Esophagus squamous epithelium (tissue), 4 donors: ENCODE results near the gene EVX2.

Source experiments
- POLR2A ChIP-seq, 4 donors: fragments of 450-650 bp; IDR thresholded peaks; one replicate each; pipeline ENCODE4 v1.6.1; 2017; ENCODE audit warnings: antibody characterized with exemption in 4 of 4, mild to moderate bottlenecking in 4 of 4, moderate library complexity in 3 of 4
- TF ChIP-seq, protein P1 (sequence below), 6 experiments: fragments of 450-650 bp in 4 of 6; fragments of 200-600 bp in 2 of 6; sonication (generic) in 2 of 6; IDR thresholded peaks; one replicate each; pipeline ENCODE4 v1.5.1; 2016 to 2019; ENCODE audit warnings: antibody characterized with exemption in 6 of 6, mild to moderate bottlenecking in 4 of 6, moderate library complexity in 4 of 6

DNA sequence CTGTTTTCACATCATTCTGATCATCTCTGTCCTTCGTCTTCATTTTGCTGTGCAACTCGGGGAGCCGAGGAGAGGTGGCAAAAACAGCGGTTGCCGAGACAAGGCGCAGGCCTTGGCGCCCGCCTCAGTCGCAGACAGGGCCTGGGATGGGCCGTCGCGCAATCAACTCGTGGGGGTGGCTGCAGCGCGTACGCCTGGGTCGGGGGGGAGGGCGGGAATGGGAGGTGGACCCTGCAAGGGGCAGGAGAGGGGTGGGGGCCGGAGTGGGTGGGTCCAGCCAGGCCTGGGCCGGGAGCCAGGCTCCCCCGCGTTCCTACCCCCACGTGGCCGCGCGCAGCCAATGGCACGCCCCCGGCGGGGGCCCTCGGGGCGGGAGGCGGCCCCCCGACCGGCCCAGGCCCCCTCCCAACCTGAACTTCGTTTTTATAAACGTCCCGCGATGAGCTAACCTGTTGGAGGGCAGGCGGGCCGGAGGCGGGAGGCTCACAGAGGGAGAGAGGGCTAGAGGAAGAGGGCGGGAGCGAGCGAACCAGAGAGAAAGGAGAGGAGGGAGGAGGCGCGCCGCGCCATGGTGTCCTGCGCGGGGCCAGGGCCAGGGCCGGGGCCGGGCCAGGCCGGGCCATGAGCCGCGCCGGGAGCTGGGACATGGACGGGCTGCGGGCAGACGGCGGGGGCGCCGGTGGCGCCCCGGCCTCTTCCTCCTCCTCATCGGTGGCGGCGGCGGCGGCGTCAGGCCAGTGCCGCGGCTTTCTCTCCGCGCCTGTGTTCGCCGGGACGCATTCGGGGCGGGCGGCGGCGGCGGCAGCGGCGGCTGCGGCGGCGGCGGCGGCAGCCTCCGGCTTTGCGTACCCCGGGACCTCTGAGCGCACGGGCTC lies 8.7 kb upstream of the EVX2 start, which contains the start of gene HOXD13:
- TF ChIP-seq, protein P1, sequence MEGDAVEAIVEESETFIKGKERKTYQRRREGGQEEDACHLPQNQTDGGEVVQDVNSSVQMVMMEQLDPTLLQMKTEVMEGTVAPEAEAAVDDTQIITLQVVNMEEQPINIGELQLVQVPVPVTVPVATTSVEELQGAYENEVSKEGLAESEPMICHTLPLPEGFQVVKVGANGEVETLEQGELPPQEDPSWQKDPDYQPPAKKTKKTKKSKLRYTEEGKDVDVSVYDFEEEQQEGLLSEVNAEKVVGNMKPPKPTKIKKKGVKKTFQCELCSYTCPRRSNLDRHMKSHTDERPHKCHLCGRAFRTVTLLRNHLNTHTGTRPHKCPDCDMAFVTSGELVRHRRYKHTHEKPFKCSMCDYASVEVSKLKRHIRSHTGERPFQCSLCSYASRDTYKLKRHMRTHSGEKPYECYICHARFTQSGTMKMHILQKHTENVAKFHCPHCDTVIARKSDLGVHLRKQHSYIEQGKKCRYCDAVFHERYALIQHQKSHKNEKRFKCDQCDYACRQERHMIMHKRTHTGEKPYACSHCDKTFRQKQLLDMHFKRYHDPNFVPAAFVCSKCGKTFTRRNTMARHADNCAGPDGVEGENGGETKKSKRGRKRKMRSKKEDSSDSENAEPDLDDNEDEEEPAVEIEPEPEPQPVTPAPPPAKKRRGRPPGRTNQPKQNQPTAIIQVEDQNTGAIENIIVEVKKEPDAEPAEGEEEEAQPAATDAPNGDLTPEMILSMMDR (IDR thresholded peaks at IDR 0.05) = no peak
- TF ChIP-seq POLR2A (IDR thresholded peaks at IDR 0.05) = no peak
